NCI-H1694 treated with DMSO at 0.1 percent for 48 hours (cell line): Measurements from ENCODE around the gene GPC1.

ENCODE experiments used
- DNase-seq: peaks from one replicate; lab custom pipeline; 2025; lab: John Stamatoyannopoulos, UW

Gene GPC1

DNA sequence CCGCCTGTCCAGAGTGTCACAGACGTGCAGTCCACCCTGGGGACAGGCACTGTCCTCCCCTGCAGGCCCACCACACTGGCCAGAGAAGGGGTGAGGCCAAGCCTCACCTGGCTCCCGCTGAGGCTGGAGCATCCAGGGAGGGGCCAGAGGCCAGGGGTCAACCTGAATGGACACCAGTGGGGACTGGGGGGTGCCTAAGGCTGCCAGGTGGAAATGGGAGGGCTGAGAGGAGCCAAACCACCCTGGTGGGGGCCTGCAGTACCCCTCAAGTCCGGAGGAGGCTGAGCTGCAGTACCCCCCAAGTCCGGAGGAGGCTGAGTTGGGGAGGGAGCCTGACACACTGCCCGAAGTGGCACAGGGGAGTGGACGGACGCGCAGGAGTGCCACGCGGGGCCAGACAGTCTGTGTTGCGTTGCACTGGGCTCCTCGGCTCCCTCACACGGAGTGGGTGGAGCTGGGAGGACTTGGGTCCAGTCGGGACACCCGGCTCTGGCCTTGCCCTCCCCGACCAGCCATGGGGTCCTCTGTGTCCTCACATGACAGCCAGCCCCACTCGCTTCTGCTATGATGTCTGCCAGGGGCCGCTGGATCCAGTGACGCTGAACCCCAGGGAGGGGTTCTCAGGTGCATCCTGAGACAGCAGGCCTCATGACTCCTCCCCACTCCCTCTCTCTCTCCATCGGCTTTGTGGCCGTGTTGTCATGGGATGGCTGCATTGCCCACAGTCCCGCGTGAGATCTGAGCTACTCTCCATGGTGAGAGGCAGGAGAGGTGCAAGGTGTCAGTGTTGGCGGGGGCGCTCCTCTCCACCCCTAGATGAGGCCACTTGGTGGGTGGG lies 22.3 kb upstream of the GPC1 start:
- no peak for DNase-seq

DNA sequence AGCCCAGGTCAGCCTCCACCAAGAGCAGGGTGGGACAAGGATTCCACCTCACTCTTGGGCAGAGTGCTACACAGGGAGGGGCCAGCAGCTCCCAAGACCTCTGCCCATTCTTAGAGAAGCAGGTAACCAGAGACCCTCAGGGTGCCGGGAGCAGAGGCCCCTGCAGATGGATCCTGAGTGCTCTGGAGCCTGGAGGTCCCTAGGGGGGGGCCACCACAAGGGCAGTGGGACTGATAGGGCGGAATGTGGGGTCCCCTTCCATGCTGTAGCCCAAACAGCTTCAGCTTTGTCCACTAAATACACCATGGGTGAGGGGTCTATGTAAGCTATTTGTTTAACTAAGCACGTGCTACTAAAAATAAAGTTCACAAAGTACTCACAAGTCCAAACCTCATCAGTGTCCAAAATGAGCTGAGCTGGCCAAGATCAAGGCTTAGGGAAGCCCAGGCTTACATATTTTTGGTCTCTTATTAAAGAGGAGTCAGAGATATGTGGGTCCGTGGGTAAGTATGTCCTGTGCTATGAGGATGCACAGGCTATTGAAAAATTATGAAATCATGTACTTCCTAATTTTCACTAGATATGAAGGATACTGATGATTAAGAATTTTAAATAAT lies 21.5 kb upstream of the GPC1 start:
- DNase-seq, result no peak

DNA sequence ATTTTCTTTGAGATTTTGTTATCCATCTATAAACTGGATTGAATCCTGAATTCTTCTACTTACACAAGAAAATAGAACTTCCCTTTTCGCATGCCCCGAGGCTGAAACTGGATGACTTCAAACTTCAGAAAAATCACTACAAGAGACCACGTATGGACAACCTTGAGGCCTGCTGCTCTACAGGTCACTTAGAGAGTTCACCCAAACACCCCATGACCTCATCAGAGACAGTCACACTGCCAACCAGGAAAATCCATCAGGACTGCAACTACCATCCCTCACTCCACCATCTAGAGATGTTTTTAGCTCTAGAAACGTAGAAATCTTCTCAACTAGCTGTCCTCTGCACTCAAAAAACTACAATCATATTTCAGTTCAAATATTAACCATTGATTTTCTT lies 18.6 kb upstream of the GPC1 start:
- DNase-seq, result no peak

DNA sequence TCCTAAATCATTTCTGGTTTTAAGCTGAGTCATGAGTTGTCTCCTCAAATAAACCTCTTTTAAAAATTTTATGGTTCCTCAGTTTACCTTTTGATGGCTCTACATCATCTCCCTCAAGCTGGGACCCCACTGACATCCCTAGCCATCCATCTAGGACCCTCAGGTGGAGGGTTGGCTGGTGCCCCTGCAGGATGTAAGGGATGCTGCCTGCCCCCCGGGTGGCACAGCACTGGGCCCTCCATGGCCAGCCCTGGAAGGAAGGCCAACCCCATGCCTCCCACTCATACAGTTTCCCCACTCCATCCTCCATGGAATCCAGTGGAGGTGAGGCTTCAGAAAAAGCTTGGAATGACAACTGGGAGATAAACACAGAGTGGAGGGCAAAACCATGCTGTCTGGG lies 17.2 kb upstream of the GPC1 start:
- no peak for DNase-seq

DNA sequence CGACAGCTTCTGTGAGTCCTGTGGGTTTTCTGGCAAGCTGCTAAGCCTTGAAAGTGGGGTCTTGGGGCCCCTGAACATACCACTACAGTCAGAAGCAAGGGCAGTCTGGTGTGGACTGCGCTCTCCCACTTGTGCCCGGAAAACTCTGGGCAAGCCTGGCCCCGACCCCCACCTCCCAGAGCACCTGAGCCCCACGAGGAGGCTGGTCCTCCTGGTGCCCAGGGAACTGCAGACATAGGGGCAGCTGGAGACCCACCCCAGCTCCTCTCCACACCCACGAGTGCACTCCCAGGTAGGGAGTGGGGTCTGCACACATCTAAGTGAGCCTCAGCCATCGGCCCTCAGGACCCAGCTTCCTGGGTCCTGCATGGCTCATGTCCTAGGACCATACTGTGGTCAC lies 16.2 kb upstream of the GPC1 start:
- DNase-seq, result no peak

DNA sequence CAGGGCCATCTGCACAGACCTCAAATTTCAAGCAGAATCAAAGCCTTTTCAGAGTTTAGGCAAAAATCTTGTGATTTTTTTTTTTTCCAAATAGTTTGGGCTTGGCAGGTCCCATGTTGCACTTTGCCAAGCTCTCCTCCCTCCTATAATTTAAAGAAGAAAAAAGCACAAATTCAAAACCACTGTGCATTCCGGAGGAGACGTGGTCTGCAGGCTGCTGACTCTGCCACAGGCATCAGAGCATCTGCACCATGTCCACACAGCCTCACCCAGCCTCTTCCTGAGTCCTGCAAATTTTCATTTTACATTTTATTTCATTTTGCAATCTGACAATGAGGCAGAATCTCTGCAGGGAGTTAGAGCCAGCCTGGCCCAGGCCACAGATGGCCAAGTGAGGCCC lies 15.7 kb upstream of the GPC1 start:
- DNase-seq, result no peak

DNA sequence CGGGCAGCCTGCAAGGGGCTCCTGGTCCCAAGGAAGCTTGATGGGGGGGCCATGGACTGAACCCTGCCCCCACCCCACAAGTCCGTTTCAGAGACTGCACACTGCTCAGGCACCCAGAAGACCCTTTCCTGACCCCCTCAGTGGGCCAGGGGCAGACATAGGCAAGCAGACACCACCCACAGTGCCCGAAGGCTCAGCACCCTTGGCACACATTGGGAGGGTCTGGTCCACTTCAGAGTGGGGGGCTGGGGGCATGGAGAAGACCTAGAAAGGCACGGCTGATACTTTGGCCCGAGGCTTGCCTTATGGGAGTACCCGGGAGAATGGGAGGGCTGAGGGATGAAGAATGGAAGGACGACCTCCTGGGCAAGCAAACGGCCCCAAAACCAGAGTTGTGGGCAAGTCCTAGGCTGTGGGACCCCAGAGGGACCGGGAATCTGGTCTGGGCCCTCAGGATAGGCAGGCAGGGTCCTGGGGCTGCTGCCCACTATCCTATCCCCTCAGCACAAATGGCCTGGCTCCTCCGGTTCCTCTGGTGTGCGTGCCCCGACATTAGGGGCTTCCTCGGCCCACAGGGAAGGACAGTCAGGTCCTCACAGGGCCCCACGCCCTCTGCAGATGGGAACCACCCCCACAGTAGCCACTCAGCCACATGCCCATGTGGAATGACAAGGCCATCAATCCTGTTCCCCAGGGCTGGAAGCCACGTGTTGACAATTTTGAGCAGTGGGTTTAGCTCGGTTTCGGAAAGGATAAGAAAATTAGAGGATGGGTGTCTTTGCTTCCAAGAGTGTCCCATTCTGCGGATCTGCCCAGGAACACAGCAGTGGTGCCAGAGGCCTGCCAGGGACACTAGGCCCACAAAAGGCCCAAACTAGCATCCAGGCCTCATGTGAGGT lies 15.0 kb upstream of the GPC1 start:
- no peak for DNase-seq

DNA sequence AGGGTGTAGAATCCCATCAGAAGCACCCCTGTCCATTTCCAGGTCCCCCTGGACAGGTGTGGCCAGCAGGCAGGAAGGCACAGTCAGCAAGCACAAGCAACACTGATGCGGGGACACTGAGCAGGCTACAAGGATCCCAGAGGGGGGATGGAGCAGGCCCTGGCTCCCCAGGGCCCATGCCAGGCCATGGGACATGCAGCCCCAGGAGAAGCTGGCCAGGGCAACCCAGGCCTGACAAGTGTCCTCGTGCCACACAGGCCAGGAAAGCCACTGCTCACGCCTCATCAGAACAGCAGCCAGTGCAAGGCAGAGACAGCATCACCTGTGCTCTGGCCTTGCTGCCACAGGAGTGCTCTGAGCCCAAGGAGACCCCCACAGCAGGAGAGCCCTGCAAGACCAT lies 14.1 kb upstream of the GPC1 start:
- DNase-seq, result no peak

DNA sequence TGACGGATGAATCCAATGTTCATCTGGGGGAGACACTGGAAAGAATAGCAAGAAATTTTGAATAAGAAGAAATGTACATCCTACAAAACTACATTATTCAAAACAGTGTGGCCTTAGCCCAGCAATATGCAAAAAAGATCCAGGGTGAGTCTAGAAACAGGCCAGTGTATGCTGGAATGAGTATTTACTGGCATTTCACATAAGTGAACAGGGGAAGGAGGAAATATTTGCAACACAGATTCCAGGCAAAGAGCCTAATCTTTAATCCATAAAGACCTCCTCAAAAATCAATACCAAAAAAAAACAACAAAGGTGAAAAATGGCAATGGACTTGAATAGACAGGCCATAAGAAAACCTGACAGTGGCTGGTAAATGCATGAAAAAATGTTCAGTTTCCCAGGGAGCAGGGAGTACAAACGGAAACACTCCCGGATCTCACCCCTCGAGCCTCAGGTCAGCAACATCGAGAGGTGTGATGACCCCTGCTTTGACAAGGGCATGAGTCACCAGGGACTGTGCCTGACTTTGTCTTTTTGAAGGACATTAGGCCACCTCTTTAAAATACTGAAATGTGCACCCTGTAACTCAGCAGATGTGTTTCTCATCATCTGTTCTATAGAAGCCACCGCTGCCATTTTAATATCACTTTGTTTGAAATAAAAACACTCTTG lies 12.7 kb upstream of the GPC1 start:
- no peak for DNase-seq

DNA sequence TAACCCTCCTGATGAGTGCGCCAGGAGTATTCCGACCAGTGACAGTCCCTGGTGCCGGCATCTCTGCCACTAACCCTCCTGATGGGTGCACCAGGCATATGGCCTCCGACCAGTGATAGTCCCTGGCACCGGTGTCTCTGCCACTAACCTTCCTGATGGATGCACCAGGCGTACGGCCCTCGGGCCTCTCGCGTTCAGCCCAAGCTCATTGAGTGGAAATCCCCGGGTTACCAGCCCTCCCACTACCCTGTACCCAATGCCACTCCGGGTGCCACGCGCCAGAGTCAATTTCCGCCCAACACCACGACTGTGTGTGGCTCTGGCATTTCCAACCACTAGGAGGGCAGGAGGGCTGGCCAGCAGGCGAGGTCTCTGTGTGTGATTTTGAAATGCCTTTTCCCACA lies 11.7 kb upstream of the GPC1 start:
- no peak for DNase-seq

DNA sequence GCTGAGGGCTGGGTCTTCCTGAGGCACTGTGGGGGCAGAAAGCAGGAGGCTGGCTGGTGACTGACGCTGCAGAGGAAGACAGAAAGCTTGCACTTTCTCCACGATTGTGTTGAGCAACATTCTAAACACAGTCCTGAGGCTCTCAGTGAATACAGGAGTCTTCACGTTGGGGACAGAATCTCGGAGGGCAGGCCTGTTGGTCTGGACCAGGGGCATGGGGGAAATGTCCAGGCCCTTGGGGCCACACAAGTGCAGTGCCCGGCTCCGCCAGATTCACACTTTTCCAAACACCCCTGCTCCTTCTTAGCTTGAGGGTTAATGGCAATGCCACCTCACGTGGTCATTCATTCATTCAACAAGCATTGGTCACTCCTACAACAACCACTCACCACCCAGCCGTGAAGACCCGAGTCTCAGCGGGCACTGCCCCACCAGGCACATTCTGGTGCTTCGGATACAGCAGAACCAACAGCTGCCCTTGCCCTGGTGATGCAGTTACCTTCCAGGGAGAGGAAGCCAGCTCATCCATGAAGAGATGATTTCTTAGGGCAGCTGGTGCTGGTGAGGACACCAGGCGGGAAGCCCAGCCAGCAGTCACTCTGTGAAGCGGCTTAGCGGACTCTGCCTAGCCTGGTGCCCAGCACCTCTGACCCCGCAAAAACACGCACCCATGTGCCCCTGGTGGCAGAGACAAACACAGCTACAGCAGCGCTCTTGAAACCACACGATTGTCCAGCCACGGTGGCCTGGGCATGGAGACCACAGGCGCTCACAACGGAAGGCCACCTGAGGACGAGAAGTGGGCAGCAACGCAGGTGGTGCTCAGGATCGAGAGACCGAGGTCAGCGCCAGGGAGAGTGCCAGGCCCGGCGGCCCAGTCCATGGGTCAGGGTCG lies 10.9 kb upstream of the GPC1 start:
- no peak for DNase-seq

DNA sequence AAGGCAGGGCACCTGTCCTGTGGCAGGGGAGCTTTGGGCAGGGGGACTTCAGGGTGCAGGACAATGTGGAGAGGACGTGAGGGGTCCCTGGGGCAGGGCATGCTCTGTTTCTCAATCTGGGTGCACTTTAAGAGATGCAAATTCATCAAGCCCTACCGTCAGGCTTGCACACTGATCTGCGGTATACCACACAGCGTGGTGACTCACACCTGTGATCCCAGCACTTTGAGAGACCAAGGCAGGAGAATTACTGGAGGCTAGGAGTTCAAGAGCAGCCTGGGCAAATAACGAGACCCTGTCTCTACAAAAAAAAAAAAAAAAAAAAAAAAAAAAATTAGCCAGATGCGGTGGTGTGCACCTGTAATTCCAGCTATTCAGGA lies 10.2 kb upstream of the GPC1 start:
- no peak for DNase-seq

DNA sequence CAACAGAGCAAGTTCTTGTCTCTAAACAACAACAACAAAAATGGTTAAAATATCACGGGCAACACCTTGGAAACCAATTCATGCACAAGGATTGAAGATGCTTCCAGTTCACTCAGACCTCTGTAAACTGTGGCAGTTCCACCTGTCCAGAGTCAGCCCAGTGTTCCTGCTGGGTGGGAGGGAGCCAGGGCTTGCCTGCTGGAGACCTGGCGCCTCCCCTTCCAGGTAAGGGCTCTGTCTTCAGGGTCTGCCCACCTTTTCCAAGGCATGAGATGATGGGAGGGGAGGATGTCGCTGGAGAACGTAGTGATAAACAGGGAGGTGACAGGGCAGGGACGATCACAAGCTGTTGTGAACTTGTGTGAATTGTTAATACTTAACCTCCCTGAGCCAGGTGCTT lies 9.8 kb upstream of the GPC1 start:
- DNase-seq, result no peak

DNA sequence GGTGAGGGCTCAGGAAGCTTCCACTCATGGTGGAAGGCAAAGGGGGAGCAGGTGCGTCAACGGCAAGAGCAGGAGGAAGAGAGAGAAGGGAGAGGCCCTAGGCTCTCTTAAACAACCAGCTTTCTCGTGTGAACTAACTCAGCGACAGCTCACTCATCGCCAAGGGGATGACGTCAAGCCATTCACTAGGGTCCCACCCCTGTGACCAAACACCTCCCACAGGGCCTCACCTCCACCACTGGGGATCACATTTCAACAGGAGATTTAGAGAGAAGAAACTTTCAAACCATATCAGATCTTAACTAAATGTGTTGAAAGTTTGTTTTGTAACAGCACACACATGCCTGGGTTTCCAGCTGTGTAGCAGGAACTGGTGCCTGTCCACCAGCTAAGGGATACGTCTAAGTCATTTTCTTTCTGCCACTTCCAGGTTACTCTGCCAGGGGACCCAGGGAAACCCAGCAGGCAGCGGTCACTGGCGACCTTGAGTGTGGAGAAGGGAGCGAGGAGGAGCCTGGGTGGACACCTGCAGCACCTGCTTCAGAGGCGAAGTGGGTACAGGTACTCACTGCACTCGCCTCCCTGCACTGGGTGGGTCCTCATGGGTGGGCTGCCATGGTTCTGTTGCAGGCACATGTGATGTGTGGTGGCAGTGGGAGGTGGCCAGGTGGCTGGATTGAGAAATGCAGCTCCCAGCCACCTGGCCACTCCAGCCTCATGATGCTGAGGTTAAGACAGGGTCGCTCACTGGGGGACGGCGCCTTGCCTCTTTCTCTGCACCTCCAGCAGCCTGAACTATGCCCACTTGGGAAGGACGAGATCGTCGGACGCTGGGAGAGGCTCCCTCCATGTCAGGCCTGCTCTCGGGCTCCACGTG lies 8.4 kb upstream of the GPC1 start:
- DNase-seq, result no peak

DNA sequence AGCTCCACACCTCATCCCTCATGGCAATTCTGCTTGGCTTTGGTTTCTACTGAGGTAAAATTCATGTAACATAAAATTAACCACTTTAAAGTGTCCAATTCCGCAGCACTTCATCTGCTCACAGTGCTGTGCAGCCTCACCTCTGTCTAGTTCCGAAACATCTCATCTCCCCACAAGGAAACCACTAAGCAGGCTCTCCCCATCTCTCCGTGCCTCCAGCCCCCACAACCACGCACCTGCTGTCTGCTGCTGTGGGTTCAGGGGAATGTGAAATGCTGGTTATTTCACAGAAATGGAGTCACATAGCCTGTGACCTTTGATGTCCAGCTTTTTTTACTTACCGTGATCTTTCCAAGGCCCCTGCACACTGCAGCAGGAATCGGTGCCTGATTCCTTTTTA lies 7.7 kb upstream of the GPC1 start:
- DNase-seq, result no peak

DNA sequence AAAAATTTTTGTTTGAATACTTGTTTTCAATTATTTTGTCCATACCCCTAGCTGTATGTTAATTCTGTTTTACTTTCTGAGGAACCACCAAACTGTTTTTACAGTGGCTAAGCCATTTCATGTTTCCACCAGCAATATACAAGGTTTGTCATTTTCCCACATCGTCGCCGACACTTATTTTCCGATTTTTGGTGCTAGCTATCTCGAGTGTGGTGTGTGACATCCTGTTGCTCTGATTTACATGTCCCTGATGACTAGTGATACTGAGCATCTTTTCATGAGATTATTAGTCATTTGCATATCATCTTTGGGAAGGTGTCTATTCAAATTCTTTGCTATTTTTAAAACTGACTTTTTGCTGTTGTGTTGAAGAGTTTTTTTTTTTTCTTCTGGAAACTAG lies 7.2 kb upstream of the GPC1 start:
- no peak for DNase-seq

DNA sequence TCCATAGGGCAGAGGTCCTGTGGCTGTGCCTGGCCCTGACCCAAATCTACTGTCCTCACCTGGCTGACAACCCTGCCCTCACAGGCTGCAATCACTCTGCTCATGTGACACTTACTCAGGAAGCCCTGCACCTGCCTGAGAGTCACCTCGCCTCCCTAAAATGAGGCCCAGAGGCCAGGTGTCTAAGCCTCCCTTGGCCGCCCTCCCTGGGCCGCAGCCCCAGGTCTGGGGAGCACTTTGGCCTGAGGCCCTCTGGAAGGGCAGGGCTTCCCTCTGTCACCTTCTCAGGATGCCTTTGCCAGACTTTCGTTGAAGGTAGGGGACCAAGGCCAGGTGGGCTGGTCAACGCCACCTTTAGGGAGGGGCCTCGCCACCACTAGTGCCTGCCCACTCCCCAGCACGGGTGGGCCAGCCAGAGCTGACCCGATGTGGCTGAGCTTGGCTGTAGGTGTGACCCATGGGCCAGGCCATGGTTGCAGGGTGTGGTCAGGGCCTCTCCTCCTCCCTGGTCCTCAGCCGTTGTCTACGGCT lies 6.1 kb upstream of the GPC1 start:
- DNase-seq, result no peak

DNA sequence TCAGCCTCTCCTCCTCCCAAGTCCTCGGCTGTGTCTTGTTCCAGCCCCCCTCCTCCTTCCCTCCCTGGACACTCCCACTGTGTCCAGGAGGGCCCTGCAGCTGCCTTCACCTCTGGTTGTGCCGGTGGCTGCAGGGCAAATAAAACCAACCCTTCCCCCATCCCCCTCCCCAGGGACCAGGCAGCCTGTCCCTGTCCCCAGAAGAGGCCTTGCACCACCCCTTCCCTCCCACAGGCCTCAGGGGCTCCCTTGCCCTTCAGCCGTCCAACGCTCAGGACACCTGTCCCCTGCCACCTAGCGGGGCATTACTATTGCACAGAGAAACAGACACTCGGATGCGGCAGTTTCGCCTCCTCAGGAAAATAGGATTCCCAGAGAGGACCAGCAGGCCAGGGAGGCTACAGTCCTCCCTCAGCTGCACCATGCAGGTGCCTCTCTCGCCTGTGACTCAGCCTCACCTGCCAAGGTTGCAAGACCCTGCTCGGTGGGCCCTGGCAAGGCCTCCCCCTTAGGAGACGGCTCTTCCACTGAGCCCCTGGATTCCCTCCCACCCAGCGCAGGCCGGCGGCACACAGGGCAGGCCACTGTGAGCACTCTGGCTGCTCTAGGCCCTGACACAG lies 5.5 kb upstream of the GPC1 start:
- no peak for DNase-seq

DNA sequence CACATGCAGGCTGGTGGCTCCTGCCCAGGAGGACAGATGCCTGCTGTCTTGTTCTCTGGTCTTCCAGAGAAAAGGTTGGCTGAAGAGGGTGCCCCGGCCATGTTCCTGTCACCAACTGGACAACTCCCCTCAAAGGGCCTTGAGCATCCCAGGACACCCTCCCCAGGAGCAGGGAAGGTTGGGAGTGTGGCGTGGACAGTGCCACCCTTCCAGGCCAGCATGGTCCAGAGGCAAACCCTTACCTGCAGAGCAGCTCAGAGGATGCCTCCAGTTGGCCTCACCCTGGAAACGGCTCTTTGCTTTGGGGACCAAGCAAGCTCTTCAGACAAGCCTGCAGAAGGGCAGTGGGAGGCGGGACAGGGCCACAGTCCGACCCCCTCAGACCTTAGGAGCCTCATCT lies 4.9 kb upstream of the GPC1 start:
- no peak for DNase-seq

DNA sequence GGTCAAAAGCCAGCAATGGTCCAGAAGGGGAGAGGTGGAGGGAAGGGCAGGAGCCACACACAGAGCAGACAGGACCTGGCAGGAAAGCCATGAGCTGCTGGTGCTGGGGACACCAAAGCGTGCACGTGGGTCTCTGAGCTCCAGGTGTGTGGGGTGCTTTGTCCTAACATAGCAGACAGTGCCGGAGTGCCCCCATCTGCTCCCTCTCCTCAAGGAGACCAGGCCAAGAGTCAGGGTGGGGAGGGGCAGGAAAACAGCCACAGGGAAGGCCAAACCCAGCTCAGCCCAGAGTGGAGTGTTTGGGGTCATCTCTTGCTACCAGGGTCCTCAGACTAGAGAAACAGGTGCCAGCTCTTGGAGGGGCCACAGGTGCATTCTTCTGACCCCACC lies 4.2 kb upstream of the GPC1 start:
- no peak for DNase-seq
